Measurements from ENCODE around the gene ANXA3.

- TF ChIP-seq EP300 (IDR thresholded peaks at IDR 0.05) (no peak), POLR2A (IDR thresholded peaks at IDR 0.05) (no peak), POLR2AphosphoS5 (IDR thresholded peaks at IDR 0.05) (no peak)
- TF ChIP-seq, protein P1, sequence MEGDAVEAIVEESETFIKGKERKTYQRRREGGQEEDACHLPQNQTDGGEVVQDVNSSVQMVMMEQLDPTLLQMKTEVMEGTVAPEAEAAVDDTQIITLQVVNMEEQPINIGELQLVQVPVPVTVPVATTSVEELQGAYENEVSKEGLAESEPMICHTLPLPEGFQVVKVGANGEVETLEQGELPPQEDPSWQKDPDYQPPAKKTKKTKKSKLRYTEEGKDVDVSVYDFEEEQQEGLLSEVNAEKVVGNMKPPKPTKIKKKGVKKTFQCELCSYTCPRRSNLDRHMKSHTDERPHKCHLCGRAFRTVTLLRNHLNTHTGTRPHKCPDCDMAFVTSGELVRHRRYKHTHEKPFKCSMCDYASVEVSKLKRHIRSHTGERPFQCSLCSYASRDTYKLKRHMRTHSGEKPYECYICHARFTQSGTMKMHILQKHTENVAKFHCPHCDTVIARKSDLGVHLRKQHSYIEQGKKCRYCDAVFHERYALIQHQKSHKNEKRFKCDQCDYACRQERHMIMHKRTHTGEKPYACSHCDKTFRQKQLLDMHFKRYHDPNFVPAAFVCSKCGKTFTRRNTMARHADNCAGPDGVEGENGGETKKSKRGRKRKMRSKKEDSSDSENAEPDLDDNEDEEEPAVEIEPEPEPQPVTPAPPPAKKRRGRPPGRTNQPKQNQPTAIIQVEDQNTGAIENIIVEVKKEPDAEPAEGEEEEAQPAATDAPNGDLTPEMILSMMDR (IDR thresholded peaks at IDR 0.05) = no peak
These were observed 11.1 kb downstream of the ANXA3 start for GRCh38 chr4:78562687-78563086.

Measured in gastroesophageal sphincter (tissue), 3 donors.